MCF 10A (cell line): ENCODE results near the gene CACNA1S. TPM values are rescaled to one million over a fixed set of nuclear protein-coding genes. Genes with fewer than 3 reads are reported as not detected.
A peak's percentile ranks its signal among the peaks of the same experiment; 100 is the strongest.

Experiments
- BruUV-seq: library from RNA; stranded (reverse); fragments of 400-500 nt; replicated peaks from 2 replicates; lab custom pipeline; 2021; lab: Mats Ljungman, UMichigan
- CTCF ChIA-PET: fragments of 300-600 bp; sonication (Branson Sonifier 250); formaldehyde crosslinking; extraction: SDS; loops from one replicate; lab custom pipeline; 2021; ENCODE audit warnings: antibody characterized with exemption, inconsistent platforms; lab: Yijun Ruan, JAX
- POLR2A ChIA-PET: fragments of 300-600, 350-650 bp; sonication (Branson Sonifier 250); formaldehyde crosslinking; extraction: SDS; loops from one replicate; lab custom pipeline; 2020; ENCODE audit warnings: antibody characterized with exemption, inconsistent platforms; lab: Yijun Ruan, JAX
- DNase-seq: peaks from one replicate; pipeline ENCODE4 v3.0.0-alpha.2; 2018; ENCODE audit not compliant: unreplicated experiment
- H3K27ac Mint-ChIP-seq: one replicate; pipeline ENCODE4 v1.8.0; 2022; ENCODE audit warnings: mild to moderate bottlenecking, low read depth, mixed read lengths; ENCODE audit not compliant: unreplicated experiment
- H3K27me3 Mint-ChIP-seq: one replicate; pipeline ENCODE4 v1.8.0; 2022; ENCODE audit warnings: mixed read lengths; ENCODE audit not compliant: insufficient read depth, unreplicated experiment
- H3K36me3 Mint-ChIP-seq: one replicate; pipeline ENCODE4 v1.8.0; 2022; ENCODE audit warnings: mild to moderate bottlenecking, moderate library complexity, mixed read lengths; ENCODE audit not compliant: insufficient read depth, unreplicated experiment
- H3K4me1 Mint-ChIP-seq: one replicate; pipeline ENCODE4 v1.8.0; 2022; ENCODE audit warnings: mixed read lengths; ENCODE audit not compliant: insufficient read depth, unreplicated experiment
- H3K4me3 Mint-ChIP-seq: one replicate; pipeline ENCODE4 v1.8.0; 2022; ENCODE audit warnings: mild to moderate bottlenecking, moderate library complexity, mixed read lengths; ENCODE audit not compliant: unreplicated experiment
- H3K9me3 Mint-ChIP-seq: one replicate; pipeline ENCODE4 v1.8.0; 2022; ENCODE audit warnings: mixed read lengths; ENCODE audit not compliant: unreplicated experiment
- CTCF ChIP-seq: fragments of 200-600 bp; IDR thresholded peaks from one replicate; pipeline ENCODE4 v1.8.0; 2022; ENCODE audit warnings: antibody characterized with exemption, mild to moderate bottlenecking; ENCODE audit not compliant: unreplicated experiment
- intact Hi-C: fragments of 100-400 bp; cut with micrococcal nuclease; formaldehyde crosslinking; loops from 2 replicates; pipeline ENCODE4 v1.14.1; 2022
- total RNA-seq: library from RNA; stranded (reverse); gene quantifications from 2 replicates; pipeline ENCODE4 v1.2.3, GENCODE V29; 2022

Gene CACNA1S
- total RNA-seq, 1 experiment from 2014 or later = not detected

- Mint-ChIP-seq H3K9me3 (no peaks in the 10 kb centered on the region), H3K27ac (no peak overlapping the region), H3K4me1 (no peaks in the 10 kb centered on the region), H3K27me3 (peaks cover 45% of the 10 kb centered on the region), H3K4me3 (no peak overlapping the region), H3K36me3 (no peaks in the 10 kb centered on the region)
- DNase-seq = no peak
- no TSS peak for BruUV-seq
- intact Hi-C loops = loop anchor here (5.0 kb wide), 1 partner anchor 507 kb away; no protein-coding TSS in a partner anchor
- POLR2A ChIA-PET = no interaction called here
- TF ChIP-seq CTCF = no peak
- CTCF ChIA-PET = interaction anchor here (0.6 to 6.1 kb wide), 29 partner anchors 11 to 1853 kb away, joined by 3 to 96 read pairs (median 3); partner anchors contain the start of gene KIF21B
Measured at GRCh38 chr1:201044119-201044518, 68.1 kb downstream of the CACNA1S start.

DNA sequence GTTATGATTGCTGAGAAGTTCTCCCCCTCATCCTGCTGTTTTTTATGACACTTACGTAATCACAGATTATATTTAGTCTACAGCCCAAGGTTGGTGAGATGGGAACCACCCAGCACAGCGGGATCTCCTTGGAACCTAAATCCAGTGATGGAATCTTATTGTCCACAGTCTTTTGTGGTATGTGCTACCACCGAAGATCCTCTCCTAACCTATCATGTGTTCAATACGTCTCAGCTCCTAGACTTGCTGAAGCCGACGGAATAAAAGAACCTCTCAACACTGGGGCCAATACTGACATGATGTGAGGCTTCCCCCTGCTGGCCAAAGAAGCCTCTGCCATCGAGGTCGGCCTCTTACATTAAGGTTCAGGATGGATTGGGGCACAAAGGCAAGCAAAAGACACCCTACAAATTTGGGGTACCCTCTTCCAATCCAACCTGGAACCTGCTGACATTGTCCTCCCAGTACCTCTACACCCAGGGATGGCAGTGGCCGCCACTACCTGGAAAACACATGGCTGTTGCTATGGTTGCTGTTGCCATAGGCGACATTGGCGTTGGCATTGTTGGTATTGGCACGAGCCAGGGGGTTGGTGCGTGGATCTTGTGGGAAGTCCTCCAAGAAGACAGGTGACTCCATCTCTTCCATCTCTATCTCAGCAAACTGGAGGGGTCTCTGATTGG, 69.3 kb downstream of the CACNA1S start:
- no TSS peak for BruUV-seq
- H3K36me3 Mint-ChIP-seq = no peaks in the 10 kb centered on the region
- H3K9me3 Mint-ChIP-seq = no peaks in the 10 kb centered on the region
- peaks cover 33% of the 10 kb centered on the region for H3K27me3 Mint-ChIP-seq
- TF ChIP-seq CTCF = peak; percentile 98
- CTCF ChIA-PET = interaction anchor here (0.5 to 6.1 kb wide), 49 partner anchors 9 to 488 kb away, joined by 3 to 96 read pairs (median 5); partner anchors contain the start of genes INAVA, KIF14 and KIF21B
- H3K4me3 Mint-ChIP-seq = no peak overlapping the region
- intact Hi-C loops = loop anchor here (1.0 to 5.0 kb wide), 9 partner anchors 64 to 506 kb away; partner anchors contain the start of gene DDX59
- POLR2A ChIA-PET = interaction anchor here (0.6 to 1.7 kb wide), 6 partner anchors 16 to 199 kb away, joined by 3 to 7 read pairs (median 3); no protein-coding TSS in a partner anchor
- H3K27ac Mint-ChIP-seq = no peak overlapping the region
- H3K4me1 Mint-ChIP-seq = no peaks in the 10 kb centered on the region
- peak; percentile 89 for DNase-seq

DNA sequence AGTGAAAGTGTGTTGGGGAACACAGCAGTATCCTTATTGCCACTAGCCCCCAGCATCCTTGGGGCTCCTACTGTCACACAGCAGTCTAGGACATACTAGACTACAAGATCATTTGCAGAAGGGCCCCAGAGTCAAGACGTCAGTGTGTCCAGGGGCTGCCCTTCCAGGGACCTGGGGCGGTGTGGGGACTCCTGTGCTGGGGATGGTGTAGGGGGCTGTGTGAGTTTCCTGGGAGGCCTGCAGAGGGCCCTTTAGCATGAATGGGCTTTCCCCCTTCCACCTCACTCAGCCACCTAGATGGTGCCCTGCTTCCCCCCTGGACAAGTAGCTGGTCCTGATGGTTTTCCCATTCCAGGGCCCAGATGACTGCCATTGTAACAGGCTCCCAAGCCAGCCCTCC, 71.2 kb downstream of the CACNA1S start:
- H3K4me1 Mint-ChIP-seq = no peaks in the 10 kb centered on the region
- no TSS peak for BruUV-seq
- DNase-seq = no peak
- no peak overlapping the region for H3K27ac Mint-ChIP-seq
- peaks cover 22% of the 10 kb centered on the region for H3K27me3 Mint-ChIP-seq
- H3K9me3 Mint-ChIP-seq = no peaks in the 10 kb centered on the region
- no peaks in the 10 kb centered on the region for H3K36me3 Mint-ChIP-seq
- H3K4me3 Mint-ChIP-seq = no peak overlapping the region
- TF ChIP-seq CTCF = no peak
- ChIA-PET POLR2A (no interaction called here), CTCF (interaction anchor here (0.6 to 6.1 kb wide), 20 partner anchors 11 to 481 kb away, joined by 3 to 96 read pairs (median 8); partner anchors contain the start of genes INAVA, KIF14 and KIF21B)
- intact Hi-C loops = loop anchor here (5.0 kb wide), 1 partner anchor 504 kb away; no protein-coding TSS in a partner anchor

GRCh38 chr1:201039876-201040275, 72.3 kb downstream of the CACNA1S start:
- POLR2A ChIA-PET = interaction anchor here (0.7 to 0.9 kb wide), 3 partner anchors 27 to 419 kb away, joined by 3 to 5 read pairs (median 3); no protein-coding TSS in a partner anchor
- Mint-ChIP-seq H3K36me3 (no peaks in the 10 kb centered on the region), H3K4me3 (no peak overlapping the region), H3K9me3 (no peaks in the 10 kb centered on the region), H3K27me3 (peaks cover 15% of the 10 kb centered on the region), H3K4me1 (no peaks in the 10 kb centered on the region), H3K27ac (no peak overlapping the region)
- intact Hi-C loops = loop anchor here (5.0 kb wide), 1 partner anchor 503 kb away; no protein-coding TSS in a partner anchor
- TF ChIP-seq CTCF = no peak
- no peak for DNase-seq
- BruUV-seq = no TSS peak
- CTCF ChIA-PET = interaction anchor here (0.6 to 6.1 kb wide), 10 partner anchors 13 to 480 kb away, joined by 3 to 96 read pairs (median 4); no protein-coding TSS in a partner anchor
